Fibroblast of gingiva (primary cell): ENCODE data around the gene CYGB.

ENCODE experiments used
- DNase-seq: peaks from one replicate; pipeline ENCODE4 v3.0.0-alpha.2; 2011; ENCODE audit warnings: low read depth

Gene CYGB

DNA sequence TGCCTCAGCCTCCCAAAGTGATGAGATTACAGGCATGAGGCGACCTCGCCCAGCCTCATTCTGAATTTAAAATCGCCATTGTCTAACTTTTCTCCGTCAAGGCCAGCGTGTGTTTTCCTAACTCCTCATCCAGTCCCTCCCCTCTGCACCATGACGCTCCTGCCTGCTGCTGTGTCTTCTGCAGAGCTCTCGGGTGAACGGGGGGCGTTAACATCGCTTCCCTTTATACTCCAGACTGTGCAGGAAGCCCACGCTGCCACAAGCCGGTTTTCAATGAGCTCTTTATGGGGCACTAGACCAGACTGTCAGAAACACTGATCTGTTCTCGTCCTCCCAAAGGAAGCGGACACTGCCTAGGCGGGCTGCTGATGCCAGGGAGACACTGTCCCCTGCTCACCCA lies 56.9 kb downstream of the CYGB start:
- DNase-seq: no peak

DNA sequence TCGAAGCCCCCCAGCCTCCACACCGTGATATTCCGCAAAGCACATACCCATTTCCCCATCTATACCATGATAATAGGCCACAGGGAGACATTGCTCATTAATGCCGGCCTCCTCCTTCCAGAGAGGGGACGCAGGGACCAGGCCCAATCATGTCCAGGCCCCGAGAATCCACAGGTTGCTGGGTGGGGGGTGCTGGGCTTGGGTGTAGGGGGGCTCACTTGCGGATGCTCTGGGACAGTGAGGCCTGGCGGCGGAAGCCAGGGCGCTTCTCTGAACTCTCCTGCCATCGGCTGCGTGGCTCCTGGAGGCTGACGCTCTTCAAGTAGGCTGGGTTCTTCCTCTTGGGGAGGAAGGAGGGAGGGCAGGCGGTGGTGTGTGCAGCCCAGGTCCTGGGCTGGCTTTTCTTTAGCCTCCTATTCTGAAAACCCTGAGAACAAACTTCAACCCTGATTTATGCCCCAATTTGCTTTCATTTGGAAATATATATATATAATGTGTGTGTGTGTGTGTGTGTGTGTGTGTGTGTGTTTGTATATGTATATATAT lies 57.9 kb downstream of the CYGB start:
- no peak for DNase-seq

DNA sequence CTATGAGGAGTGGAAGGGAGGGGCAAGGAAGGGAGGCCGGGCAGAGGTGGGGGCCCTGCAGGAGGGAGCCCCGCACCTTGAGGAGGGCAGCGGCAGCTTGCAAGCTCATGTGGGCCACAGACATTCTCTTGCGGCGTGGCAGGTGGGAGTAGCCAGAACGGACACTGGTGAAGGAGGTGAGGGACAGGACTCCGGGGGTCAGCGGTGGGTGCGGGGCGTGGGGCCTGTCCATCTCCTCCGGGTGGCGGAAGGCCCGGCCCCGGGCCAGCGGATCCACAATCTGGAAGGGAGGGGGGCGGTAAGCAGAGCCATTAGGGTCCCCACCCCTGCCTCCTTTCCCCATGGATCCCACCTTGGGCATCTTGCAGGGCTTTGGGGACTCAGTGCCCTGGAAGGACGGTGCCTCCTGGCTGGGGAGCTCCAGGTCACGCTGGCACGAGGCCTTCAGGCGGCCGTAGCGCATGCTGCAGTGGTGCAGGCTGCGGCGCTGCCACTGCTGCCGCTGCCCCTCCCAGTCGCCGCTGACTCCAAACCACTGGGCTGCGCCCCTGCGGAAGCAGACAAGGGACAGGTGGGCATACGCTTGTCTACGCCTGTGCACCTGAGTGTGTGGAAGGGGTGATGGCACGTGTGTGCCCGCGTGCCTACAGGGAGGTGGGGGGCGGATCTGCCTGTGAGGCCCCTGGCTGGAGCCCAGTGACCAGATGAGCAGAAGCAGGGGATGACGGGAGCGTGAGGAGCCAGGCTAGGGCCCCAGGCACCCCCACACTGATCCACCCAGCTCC lies 58.6 kb downstream of the CYGB start:
- no peak for DNase-seq

- no peak for DNase-seq
Measured at GRCh38 chr17:76478097-76478496, 59.4 kb downstream of the CYGB start.

GRCh38 chr17:76477576-76477975 lies 59.9 kb downstream of the CYGB start:
- DNase-seq: no peak
